Fibroblast of villous mesenchyme (primary cell): ENCODE results near the gene GSTO2. TPM values are rescaled to one million over a fixed set of nuclear protein-coding genes. Genes with fewer than 3 reads are reported as not detected.

Source experiments
- DNase-seq: peaks from one replicate; pipeline ENCODE4 v3.0.0-alpha.2; 2010; ENCODE audit warnings: low read depth
- H3K4me3 ChIP-seq: 2 replicates; pipeline ENCODE4 v1.5.1; 2011; ENCODE audit warnings: low read depth, mild to moderate bottlenecking, low read length
- total RNA-seq: library from RNA; depleted of rRNA; stranded (reverse); fragments of >200 nt; gene quantifications from 2 replicates; pipeline ENCODE4 v1.2.3, GENCODE V29; 2012
- TF ChIP-seq, protein P1 (sequence below): IDR thresholded peaks from 2 replicates; pipeline ENCODE4 v1.5.1; 2012; ENCODE audit warnings: low read depth, mild to moderate bottlenecking, low read length; ENCODE audit not compliant: insufficient read depth

The GSTO2 gene
- total RNA-seq, 1 donor, result 2.2 TPM

GRCh38 chr10:104259456-104259855 lies 9.5 kb upstream of the GSTO2 start:
- no peak overlapping the region for H3K4me3 ChIP-seq
- no peak for DNase-seq
- TF ChIP-seq, protein P1, sequence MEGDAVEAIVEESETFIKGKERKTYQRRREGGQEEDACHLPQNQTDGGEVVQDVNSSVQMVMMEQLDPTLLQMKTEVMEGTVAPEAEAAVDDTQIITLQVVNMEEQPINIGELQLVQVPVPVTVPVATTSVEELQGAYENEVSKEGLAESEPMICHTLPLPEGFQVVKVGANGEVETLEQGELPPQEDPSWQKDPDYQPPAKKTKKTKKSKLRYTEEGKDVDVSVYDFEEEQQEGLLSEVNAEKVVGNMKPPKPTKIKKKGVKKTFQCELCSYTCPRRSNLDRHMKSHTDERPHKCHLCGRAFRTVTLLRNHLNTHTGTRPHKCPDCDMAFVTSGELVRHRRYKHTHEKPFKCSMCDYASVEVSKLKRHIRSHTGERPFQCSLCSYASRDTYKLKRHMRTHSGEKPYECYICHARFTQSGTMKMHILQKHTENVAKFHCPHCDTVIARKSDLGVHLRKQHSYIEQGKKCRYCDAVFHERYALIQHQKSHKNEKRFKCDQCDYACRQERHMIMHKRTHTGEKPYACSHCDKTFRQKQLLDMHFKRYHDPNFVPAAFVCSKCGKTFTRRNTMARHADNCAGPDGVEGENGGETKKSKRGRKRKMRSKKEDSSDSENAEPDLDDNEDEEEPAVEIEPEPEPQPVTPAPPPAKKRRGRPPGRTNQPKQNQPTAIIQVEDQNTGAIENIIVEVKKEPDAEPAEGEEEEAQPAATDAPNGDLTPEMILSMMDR, result no peak

DNA sequence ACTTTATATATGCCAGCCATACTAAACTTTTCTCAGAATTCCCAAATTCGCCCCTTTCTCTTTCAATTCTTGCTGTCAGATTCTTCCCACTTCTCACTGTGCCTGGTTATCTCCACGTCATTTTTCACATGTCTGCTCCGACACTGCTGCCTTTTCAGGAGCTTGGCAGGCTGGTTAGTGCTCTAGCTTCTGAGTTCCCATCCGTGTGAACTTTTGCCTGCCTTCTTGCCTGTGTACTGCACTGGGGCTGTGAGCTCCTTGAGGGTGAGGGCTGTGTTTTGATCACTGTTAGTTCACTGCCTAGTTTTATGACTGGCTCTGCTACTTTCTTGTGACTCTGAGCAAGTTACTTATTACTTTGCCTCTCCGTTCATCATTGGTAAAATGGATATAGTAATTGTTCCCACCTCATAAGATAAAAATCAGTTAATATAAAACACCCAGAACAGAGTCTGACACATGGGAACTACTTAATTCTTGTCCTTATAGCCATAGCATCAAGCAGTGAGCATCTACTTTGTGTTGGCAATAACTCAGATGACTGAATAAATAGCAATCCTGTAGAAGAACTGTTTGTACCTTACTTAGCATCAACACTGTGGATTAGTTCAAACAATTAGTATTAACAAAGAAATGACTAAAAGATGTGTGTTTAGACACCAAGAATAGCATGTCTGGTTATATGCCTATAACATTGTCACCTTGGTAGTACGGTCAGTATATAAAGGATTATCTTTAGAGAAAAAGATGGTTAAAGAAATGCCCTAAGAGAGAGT lies 8.8 kb upstream of the GSTO2 start:
- DNase-seq, result peak; percentile 35
- TF ChIP-seq, protein P1, result no peak

GRCh38 chr10:104260775-104261115 lies 8.2 kb upstream of the GSTO2 start:
- H3K4me3 ChIP-seq, result no peak overlapping the region
- TF ChIP-seq, protein P1, result no peak
- DNase-seq, result peak; percentile 69

More for the DNA sequence above, 8.8 kb upstream of the GSTO2 start:
- no peak overlapping the region for H3K4me3 ChIP-seq

DNA sequence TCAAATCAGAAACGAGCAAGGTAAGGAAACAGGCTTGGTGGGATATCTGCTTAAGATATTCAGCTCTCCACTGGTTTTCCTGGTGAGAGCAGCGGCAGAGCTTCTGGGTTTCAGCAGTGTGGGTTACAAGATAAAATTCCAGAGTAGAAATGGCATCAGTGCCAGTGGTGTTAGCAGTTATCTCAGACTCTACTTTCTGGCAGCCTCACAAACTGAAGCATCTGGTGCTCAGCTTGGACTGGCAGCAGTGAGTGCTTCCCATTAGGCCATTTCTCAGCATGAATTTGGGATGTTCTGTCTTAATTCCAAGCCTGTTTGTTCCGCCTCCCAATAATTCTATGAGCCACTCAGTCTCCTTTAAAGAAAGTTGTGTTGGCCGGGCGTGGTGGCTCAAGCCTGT lies 6.9 kb upstream of the GSTO2 start:
- H3K4me3 ChIP-seq, result no peak overlapping the region
- TF ChIP-seq, protein P1, result no peak
- DNase-seq, result no peak

GRCh38 chr10:104264783-104265182 lies 4.2 kb upstream of the GSTO2 start:
- DNase-seq, result no peak
- H3K4me3 ChIP-seq, result no peak overlapping the region
- TF ChIP-seq, protein P1, result no peak

GRCh38 chr10:104267721-104268404 lies 1.1 kb upstream of the GSTO2 start:
- peak overlapping the region; percentile 68 for H3K4me3 ChIP-seq
- TF ChIP-seq, protein P1, result no peak
- no peak for DNase-seq
